Panc1 (cell line): ENCODE measurements around the gene RGS9BP.

Experiments used
- POLR2AphosphoS5 ChIP-seq: IDR thresholded peaks from 2 replicates; pipeline ENCODE4 v1.6.1; 2012; ENCODE audit warnings: mild to moderate bottlenecking, low read depth, low read length, moderate library complexity
- SIN3A ChIP-seq: IDR thresholded peaks from 2 replicates; pipeline ENCODE4 v1.6.1; 2012; ENCODE audit warnings: low read depth, mild to moderate bottlenecking, low read length, moderate library complexity, borderline replicate concordance; ENCODE audit not compliant: insufficient read depth
- TF ChIP-seq, protein P1 (sequence below): fragments of 450-650 bp; IDR thresholded peaks from 2 replicates; pipeline ENCODE4 v1.5.1; 2017; ENCODE audit warnings: mild to moderate bottlenecking
- TF ChIP-seq, protein P2 (sequence below), 2 experiments: IDR thresholded peaks; 2 replicates each; pipeline ENCODE4 v1.6.1; 2011 to 2012; ENCODE audit warnings: low read depth in 2 of 2, control low read depth in 1 of 2, low read length in 1 of 2, mild to moderate bottlenecking in 1 of 2, moderate library complexity in 1 of 2; ENCODE audit not compliant: insufficient read depth in 1 of 2

DNA sequence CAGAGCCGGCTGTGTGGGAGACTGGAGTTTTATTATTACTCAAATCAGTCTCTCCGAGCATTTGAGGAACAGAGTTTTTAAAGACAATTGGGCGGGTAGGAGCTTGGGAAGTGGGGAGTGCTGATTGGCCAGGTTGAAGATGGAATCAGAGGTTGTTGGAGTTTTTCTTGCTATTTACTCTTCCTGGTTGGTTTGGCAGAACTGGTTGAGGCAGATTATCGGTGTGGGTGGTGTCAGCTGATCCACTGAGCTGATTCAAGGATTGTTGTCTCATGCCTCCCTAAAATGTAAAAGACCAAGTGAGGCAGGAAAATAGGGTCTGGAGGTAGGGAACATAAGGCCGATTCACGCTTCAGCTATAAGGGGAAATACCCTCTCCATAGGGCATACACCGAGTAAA lies 42.6 kb downstream of the RGS9BP start:
- TF ChIP-seq POLR2AphosphoS5 (0 out of 2 replicates have a peak, but pooled peaks have one; percentile 40), SIN3A (no peak)
- TF ChIP-seq, protein P1, sequence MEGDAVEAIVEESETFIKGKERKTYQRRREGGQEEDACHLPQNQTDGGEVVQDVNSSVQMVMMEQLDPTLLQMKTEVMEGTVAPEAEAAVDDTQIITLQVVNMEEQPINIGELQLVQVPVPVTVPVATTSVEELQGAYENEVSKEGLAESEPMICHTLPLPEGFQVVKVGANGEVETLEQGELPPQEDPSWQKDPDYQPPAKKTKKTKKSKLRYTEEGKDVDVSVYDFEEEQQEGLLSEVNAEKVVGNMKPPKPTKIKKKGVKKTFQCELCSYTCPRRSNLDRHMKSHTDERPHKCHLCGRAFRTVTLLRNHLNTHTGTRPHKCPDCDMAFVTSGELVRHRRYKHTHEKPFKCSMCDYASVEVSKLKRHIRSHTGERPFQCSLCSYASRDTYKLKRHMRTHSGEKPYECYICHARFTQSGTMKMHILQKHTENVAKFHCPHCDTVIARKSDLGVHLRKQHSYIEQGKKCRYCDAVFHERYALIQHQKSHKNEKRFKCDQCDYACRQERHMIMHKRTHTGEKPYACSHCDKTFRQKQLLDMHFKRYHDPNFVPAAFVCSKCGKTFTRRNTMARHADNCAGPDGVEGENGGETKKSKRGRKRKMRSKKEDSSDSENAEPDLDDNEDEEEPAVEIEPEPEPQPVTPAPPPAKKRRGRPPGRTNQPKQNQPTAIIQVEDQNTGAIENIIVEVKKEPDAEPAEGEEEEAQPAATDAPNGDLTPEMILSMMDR, result no peak
- TF ChIP-seq, protein P2, sequence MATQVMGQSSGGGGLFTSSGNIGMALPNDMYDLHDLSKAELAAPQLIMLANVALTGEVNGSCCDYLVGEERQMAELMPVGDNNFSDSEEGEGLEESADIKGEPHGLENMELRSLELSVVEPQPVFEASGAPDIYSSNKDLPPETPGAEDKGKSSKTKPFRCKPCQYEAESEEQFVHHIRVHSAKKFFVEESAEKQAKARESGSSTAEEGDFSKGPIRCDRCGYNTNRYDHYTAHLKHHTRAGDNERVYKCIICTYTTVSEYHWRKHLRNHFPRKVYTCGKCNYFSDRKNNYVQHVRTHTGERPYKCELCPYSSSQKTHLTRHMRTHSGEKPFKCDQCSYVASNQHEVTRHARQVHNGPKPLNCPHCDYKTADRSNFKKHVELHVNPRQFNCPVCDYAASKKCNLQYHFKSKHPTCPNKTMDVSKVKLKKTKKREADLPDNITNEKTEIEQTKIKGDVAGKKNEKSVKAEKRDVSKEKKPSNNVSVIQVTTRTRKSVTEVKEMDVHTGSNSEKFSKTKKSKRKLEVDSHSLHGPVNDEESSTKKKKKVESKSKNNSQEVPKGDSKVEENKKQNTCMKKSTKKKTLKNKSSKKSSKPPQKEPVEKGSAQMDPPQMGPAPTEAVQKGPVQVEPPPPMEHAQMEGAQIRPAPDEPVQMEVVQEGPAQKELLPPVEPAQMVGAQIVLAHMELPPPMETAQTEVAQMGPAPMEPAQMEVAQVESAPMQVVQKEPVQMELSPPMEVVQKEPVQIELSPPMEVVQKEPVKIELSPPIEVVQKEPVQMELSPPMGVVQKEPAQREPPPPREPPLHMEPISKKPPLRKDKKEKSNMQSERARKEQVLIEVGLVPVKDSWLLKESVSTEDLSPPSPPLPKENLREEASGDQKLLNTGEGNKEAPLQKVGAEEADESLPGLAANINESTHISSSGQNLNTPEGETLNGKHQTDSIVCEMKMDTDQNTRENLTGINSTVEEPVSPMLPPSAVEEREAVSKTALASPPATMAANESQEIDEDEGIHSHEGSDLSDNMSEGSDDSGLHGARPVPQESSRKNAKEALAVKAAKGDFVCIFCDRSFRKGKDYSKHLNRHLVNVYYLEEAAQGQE (IDR thresholded peaks at IDR 0.05; ENCODE audit: insufficient read depth in 1 of 2, low read depth in 2 of 2, low read length in 1 of 2), result no peak
